HG03521 (cell line): Measurements from ENCODE around the gene ZNF813.

Experiments used
- ATAC-seq: cut with Tn5 transposase; IDR thresholded peaks from one replicate; pipeline ENCODE4 v1.9.1; 2021; ENCODE audit warnings: mild to moderate bottlenecking, moderate library complexity; ENCODE audit not compliant: unreplicated experiment

The ZNF813 gene

DNA sequence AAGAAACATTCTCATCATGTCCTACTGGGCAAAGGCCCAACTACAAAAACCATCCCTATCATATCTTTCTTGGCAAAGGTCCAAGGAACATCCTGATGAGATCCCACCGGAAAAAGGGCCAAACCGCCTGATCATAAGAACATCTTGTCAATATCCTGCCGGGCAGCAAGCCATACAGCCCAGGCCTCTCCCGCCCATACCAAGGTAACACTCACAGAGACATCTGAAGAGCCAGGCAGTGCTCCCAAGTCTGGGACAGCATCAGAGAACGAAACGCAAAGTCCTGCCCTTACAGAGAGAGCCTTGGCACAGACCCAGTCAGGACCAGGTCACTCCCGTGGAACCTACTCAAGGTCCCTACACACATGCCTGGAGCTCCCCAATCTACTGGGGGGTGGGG is 51.9 kb downstream of the ZNF813 start:
- ATAC-seq: no peak

GRCh38 chr19:53520163-53520546 is 52.6 kb downstream of the ZNF813 start:
- ATAC-seq: no peak

DNA sequence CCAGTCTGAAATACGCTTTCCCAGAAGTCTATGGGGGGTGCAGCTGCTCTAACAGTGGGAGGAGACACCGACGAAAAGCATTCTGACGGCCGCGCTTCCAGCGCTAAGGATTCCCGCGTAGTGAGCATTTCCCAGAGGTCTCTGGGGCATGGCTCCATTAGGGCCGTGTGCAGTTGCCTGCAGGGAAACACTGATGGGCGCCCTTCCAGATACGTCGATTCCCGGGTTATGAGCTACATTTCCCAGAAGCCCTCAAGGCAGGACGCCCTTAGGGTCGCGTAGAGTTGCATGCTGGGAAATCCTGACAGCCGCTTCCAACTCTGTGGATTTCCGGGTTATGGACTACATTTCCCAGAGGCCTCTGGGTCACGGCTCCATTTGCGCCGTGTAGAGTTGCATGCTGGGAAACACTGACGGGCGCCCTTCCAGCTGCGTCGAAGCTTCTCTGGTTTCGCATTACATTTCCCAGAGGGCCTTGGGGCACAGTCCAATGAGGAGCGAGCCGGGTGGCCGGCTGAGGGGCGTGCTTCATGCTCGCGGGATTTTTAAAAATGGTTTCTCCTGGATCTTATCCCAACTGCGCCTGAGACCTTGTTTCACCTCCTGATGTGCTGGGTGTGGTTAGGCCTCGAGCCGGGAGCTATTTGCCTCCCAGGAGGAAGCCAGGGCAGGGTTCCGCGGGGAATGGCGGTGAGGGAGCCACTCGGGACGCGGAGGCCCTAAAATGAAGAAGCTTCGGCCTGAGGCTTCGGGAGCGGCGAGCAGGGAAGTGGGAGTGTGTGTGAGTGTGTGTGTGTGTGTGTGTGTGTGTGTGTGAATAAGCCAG is 53.2 kb downstream of the ZNF813 start:
- peak; percentile 94 for ATAC-seq

GRCh38 chr19:53521373-53522202 is 54.1 kb downstream of the ZNF813 start:
- ATAC-seq: no peak

GRCh38 chr19:53525922-53526321 is 58.4 kb downstream of the ZNF813 start:
- no peak for ATAC-seq

GRCh38 chr19:53530622-53531021 is 63.1 kb downstream of the ZNF813 start:
- ATAC-seq: no peak

- ATAC-seq: no peak
Observed at GRCh38 chr19:53531457-53531856, 63.9 kb downstream of the ZNF813 start.

GRCh38 chr19:53532362-53532761 is 64.8 kb downstream of the ZNF813 start:
- ATAC-seq: no peak

DNA sequence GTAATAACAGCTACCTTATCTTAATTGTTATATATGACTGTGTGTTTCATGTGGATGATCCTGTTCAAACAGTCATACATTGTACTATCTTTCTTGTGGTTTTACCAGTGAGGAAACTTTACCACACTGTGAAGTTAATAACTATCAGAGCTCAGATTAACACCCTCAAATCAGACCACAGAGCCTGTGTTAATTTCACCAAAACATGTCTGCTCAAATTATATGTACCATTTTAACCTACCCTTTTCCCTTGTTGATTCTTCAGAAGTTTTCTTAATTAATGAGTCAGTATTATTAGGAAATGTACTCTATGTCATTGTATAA is 68.7 kb downstream of the ZNF813 start:
- ATAC-seq: no peak

DNA sequence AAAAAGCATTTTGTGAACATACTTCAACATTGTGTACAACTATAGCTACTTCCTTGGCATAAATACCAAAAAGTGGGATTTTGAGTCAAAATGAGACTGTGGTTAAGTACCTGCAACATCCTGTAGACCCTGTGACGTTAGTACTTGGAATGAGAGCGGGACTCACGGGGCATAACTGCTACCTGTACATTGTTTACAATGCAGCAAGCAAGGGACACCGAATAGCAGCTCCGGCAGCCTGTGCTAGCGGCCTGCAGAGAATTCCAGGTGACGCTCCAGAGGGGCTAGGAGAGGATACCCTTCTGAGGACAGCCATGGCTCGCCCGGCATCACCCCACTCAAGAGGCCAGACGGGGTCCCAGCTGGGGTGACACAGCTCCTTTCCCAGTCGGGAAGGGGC is 69.6 kb downstream of the ZNF813 start:
- ATAC-seq: no peak

GRCh38 chr19:53537521-53538377 is 70.2 kb downstream of the ZNF813 start, which contains the start of gene ZNF331:
Gene ZNF331 (plus strand): TSS chr19:53538145. CDS start chr19:53569377, 31,232 bp downstream.
- ATAC-seq: peak; percentile 56

DNA sequence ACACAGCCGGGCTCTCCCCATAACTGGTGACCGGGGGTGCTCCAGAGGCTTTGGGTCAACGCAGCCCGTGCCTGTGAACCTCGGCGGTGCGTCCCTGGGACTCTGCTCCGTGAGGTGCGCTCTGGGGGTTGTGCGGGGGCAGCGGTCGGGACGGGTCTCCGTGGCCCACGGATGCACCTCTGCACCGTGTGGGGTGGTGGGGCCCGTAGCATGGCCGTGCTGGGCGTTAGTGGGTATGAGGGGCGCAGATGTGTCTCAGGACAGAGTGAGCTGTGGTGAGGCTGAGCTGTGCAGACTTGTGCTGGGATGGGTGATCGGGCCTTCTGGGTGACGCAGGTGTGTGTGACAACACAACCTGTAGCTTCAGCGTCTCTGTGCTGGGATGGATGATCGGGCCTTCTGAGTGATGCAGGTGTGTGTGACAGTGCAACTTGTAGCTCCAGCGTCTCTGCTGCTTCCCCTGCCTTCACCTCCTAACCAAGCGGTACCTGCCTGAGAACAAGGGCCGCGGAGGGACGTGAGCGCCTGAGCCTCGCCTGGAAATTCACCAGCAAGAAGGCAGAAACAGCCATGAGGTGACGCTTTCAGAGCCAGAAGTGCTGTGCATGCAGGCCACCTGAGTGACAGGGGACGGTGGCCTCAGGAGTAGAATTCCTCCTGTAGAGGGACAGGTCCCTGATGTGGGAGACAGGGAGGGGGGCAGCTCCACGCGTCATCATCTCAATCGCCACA is 71.0 kb downstream of the ZNF813 start:
- no peak for ATAC-seq

- no peak for ATAC-seq
Observed at GRCh38 chr19:53540091-53540490, 72.6 kb downstream of the ZNF813 start.

DNA sequence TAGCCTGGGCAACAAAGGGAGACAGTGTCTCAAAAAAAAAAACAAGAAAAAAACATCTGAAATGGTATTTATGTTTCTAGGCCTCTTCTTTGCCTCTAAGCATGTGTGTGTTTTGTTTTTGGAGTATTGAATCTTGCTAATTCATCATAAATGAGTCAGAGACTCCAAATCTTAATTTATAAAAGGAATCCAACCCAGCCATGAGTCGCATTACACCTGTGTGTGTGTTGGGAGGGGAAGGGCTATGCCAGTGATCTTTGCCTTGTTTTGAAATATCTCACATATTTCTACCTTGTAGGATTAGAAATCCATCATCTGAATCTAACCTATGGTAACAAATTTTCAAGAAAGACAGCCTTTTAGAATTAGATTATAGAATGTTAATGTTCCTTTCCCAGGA is 74.4 kb downstream of the ZNF813 start:
- no peak for ATAC-seq

DNA sequence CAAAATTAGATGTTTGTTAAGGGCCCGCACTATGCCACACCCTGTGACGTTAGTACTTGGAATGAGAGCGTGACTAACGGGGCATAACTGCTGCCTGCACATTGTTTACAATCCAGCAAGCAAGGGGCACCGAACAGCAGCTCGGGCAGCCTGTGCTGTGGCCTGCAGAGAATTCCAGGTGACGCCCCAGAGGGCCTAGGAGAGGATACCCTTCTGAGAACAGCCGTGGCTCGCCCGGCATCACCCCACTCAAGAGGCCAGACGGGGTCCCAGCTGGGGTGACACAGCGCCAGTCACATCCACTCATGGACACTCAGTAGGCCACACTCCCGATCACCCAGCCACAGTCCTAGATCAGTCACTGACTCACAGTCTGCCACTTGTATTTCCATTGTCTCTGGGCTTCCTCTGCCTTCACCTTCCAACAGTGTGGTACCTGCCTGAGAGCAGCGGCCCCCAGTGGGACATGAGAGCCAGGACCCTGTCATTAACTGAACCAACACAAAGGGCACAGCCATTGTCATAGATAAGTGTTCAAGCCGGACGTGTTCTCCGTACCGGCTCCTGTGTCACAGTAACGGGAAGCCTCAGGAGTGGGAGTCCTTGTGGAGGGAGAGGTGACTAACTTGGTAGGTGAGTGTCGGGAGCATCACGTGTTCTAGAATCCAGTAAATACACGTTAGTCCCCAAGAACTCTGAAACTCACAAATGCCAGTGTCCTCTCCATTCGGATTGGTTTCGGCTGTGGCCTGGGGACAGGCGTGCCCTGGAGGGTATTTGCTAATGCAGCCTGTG is 77.9 kb downstream of the ZNF813 start:
- no peak for ATAC-seq
